Hepatocyte (in vitro differentiated cells): ENCODE data around the gene SNX25. TPM values are rescaled to one million over a fixed set of nuclear protein-coding genes. Genes with fewer than 3 reads are reported as not detected.
"Not testable (repeated sequence)": the region's sequence is repeated elsewhere in the genome, so short reads cannot be mapped to it uniquely, and the experiment has no call there.

ENCODE experiments used
- DNase-seq: peaks from one replicate; pipeline ENCODE4 v3.0.0-alpha.2; 2016; ENCODE audit warnings: low spot score
- H2AFZ ChIP-seq: fragments of 200-600 bp; sonication (generic); 2 replicates; pipeline ENCODE4 v1.6.0; 2016; ENCODE audit warnings: antibody characterized with exemption, mild to moderate bottlenecking
- H3K27ac ChIP-seq: fragments of 200-600 bp; sonication (generic); 2 replicates; pipeline ENCODE4 v1.5.1; 2016; ENCODE audit warnings: mild to moderate bottlenecking
- H3K27me3 ChIP-seq: fragments of 200-600 bp; sonication (generic); 2 replicates; pipeline ENCODE4 v1.6.1; 2016
- H3K36me3 ChIP-seq: fragments of 200-600 bp; sonication (generic); replicated peaks from 2 replicates; pipeline ENCODE4 v1.5.1; 2016; ENCODE audit warnings: low read depth; ENCODE audit not compliant: insufficient read depth
- H3K4me1 ChIP-seq: fragments of 200-600 bp; sonication (generic); 2 replicates; pipeline ENCODE4 v1.5.1; 2016; ENCODE audit warnings: mild to moderate bottlenecking, moderate library complexity; ENCODE audit not compliant: insufficient read depth
- H3K4me2 ChIP-seq: fragments of 200-600 bp; sonication (generic); 2 replicates; pipeline ENCODE4 v1.6.0; 2016
- H3K4me3 ChIP-seq: fragments of 200-600 bp; sonication (generic); 2 replicates; pipeline ENCODE4 v1.5.1; 2016; ENCODE audit warnings: mild to moderate bottlenecking
- H3K79me2 ChIP-seq: fragments of 200-600 bp; sonication (generic); 2 replicates; pipeline ENCODE4 v1.6.0; 2017; ENCODE audit warnings: mild to moderate bottlenecking
- H3K9me2 ChIP-seq: fragments of 200-600 bp; sonication (generic); replicated peaks from 2 replicates; pipeline ENCODE4 v1.6.0; 2017; ENCODE audit warnings: mild to moderate bottlenecking; ENCODE audit not compliant: insufficient read depth
- H3K9me3 ChIP-seq: fragments of 200-600 bp; sonication (generic); 2 replicates; pipeline ENCODE4 v1.5.1; 2016; ENCODE audit warnings: low read depth, mild to moderate bottlenecking
- H4K20me1 ChIP-seq: fragments of 200-600 bp; sonication (generic); 2 replicates; pipeline ENCODE4 v1.6.0; 2016; ENCODE audit warnings: mild to moderate bottlenecking; ENCODE audit not compliant: insufficient read depth, poor library complexity, severe bottlenecking
- CTCF ChIP-seq: fragments of 200-600 bp; sonication (generic); IDR thresholded peaks from 2 replicates; pipeline ENCODE4 v1.5.1; 2016; ENCODE audit warnings: antibody characterized with exemption, mild to moderate bottlenecking; ENCODE audit not compliant: poor library complexity
- EZH2 ChIP-seq: fragments of 200-600 bp; sonication (generic); IDR thresholded peaks from 2 replicates; pipeline ENCODE4 v1.6.1; 2016; ENCODE audit warnings: antibody characterized with exemption, mild to moderate bottlenecking, borderline replicate concordance
- EZH2phosphoT487 ChIP-seq: fragments of 200-600 bp; sonication (generic); IDR thresholded peaks from one replicate; pipeline ENCODE4 v1.6.1; 2018; ENCODE audit warnings: antibody characterized with exemption, mild to moderate bottlenecking, low read depth, moderate library complexity; ENCODE audit not compliant: unreplicated experiment, severe bottlenecking
- WGBS: methylation state at CpG from one replicate; pipeline ENCODE4 v1.1.6; 2016; ENCODE audit warnings: low lambda C conversion rate; ENCODE audit errors: missing lambda C conversion rate; 5-methylcytosine and 5-hydroxymethylcytosine counted together
- polyA plus RNA-seq: library from polyadenylated mRNA; unstranded; fragments of >200 nt; fragmentation: Nextera tagmentation; extraction: Ambion mirVana; gene quantifications from 2 replicates; pipeline ENCODE4 v1.2.1, GENCODE V29; 2016
- total RNA-seq: library from RNA; depleted of rRNA; stranded (reverse); fragments of >200 nt; gene quantifications from 2 replicates; pipeline ENCODE4 v1.2.3, GENCODE V29; 2014

SNX25 gene
- total and polyA plus RNA-seq, 2 experiments from 2014 or later: 16.5 to 20.3 TPM

- H3K27me3 ChIP-seq: no peaks in the 10 kb centered on the region
- H3K9me3 ChIP-seq: no peaks in the 10 kb centered on the region
- DNase-seq: no peak
- H3K79me2 ChIP-seq: peaks cover 5% of the 10 kb centered on the region
- TF ChIP-seq EZH2 (no peak), EZH2phosphoT487 (no peak), CTCF (no peak)
- WGBS: 85% methylated on average over 3 of the region's 3 CpGs
- no peak overlapping the region for H3K27ac ChIP-seq
- no peak overlapping the region for H3K4me3 ChIP-seq
- H3K9me2 ChIP-seq: no peaks in the 10 kb centered on the region
- H3K4me1 ChIP-seq: no peaks in the 10 kb centered on the region
- H4K20me1 ChIP-seq: no peaks in the 10 kb centered on the region
- H2AFZ ChIP-seq: no peak overlapping the region
- H3K4me2 ChIP-seq: no peak overlapping the region
- no peaks in the 10 kb centered on the region for H3K36me3 ChIP-seq
Observed at GRCh38 chr4:185257086-185257485, 47.7 kb downstream of the SNX25 start.

GRCh38 chr4:185257694-185258093, 48.3 kb downstream of the SNX25 start:
- H3K4me3 ChIP-seq: no peak overlapping the region
- H3K36me3 ChIP-seq: no peaks in the 10 kb centered on the region
- H3K4me1 ChIP-seq: no peaks in the 10 kb centered on the region
- no peak overlapping the region for H3K27ac ChIP-seq
- 96% methylated on average over 1 of the region's 1 CpG for WGBS
- H3K27me3 ChIP-seq: no peaks in the 10 kb centered on the region
- no peaks in the 10 kb centered on the region for H4K20me1 ChIP-seq
- H3K9me2 ChIP-seq: no peaks in the 10 kb centered on the region
- no peak overlapping the region for H2AFZ ChIP-seq
- H3K9me3 ChIP-seq: no peaks in the 10 kb centered on the region
- no peak for DNase-seq
- peaks cover 5% of the 10 kb centered on the region for H3K79me2 ChIP-seq
- TF ChIP-seq EZH2phosphoT487: no peak
- TF ChIP-seq CTCF: no peak
- TF ChIP-seq EZH2: no peak
- H3K4me2 ChIP-seq: no peak overlapping the region

GRCh38 chr4:185258741-185259140, 49.3 kb downstream of the SNX25 start:
- H3K9me3 ChIP-seq, H3K4me2 ChIP-seq, H4K20me1 ChIP-seq, H3K27me3 ChIP-seq, H3K4me1 ChIP-seq, H3K4me3 ChIP-seq, H3K79me2 ChIP-seq, DNase-seq, H3K9me2 ChIP-seq, H2AFZ ChIP-seq, H3K36me3 ChIP-seq: not testable (repeated sequence)
- peak overlapping the region; percentile 36 for H3K27ac ChIP-seq
- WGBS: 34% methylated on average over 2 of the region's 2 CpGs

GRCh38 chr4:185259719-185260118, 50.3 kb downstream of the SNX25 start:
- Histone ChIP-seq H3K27ac (no peak overlapping the region), H3K9me2 (no peaks in the 10 kb centered on the region), H3K9me3 (no peaks in the 10 kb centered on the region), H3K4me1 (no peaks in the 10 kb centered on the region), H3K27me3 (no peaks in the 10 kb centered on the region), H3K36me3 (no peaks in the 10 kb centered on the region), H4K20me1 (no peaks in the 10 kb centered on the region), H3K79me2 (peaks cover 5% of the 10 kb centered on the region), H2AFZ (no peak overlapping the region), H3K4me2 (no peak overlapping the region), H3K4me3 (no peak overlapping the region)
- 87% methylated on average over 8 of the region's 8 CpGs for whole genome bisulfite sequencing
- TF ChIP-seq CTCF (no peak), EZH2 (no peak), EZH2phosphoT487 (no peak)
- DNase-seq: no peak
